Uterus (tissue), 2 donors: ENCODE results near the gene FAM174C.

Source experiments
- POLR2A ChIP-seq, 2 donors: fragments of 450-650 bp; IDR thresholded peaks; one replicate each; pipeline ENCODE4 v1.6.1; 2016; ENCODE audit warnings: antibody characterized with exemption in 2 of 2, mild to moderate bottlenecking in 1 of 2, moderate library complexity in 1 of 2
- TF ChIP-seq, protein P1 (sequence below), 4 experiments: fragments of 200-600 bp in 2 of 4; fragments of 450-650 bp in 2 of 4; sonication (generic) in 2 of 4; IDR thresholded peaks; one replicate each; pipeline ENCODE4 v1.5.1; 2016 to 2019; ENCODE audit warnings: antibody characterized with exemption in 4 of 4, mild to moderate bottlenecking in 2 of 4, moderate library complexity in 1 of 4

DNA sequence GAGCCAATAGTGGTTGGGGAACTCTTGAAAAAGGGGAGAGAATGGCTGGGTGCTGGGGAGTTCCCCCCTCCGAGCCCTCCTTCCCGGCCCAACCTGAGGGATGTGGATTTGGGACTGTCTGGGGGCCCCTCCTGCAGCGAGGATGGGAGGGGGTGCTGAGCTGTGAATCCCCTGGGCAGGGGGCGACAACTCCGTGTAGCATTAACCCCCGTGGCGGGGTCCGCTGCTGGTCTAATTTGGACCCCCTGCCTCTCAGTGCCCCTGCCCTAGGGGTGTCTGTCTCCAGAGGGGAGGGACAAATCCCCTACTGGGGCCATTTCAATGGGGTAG is 17.2 kb upstream of the FAM174C start:
- TF ChIP-seq, protein P1, sequence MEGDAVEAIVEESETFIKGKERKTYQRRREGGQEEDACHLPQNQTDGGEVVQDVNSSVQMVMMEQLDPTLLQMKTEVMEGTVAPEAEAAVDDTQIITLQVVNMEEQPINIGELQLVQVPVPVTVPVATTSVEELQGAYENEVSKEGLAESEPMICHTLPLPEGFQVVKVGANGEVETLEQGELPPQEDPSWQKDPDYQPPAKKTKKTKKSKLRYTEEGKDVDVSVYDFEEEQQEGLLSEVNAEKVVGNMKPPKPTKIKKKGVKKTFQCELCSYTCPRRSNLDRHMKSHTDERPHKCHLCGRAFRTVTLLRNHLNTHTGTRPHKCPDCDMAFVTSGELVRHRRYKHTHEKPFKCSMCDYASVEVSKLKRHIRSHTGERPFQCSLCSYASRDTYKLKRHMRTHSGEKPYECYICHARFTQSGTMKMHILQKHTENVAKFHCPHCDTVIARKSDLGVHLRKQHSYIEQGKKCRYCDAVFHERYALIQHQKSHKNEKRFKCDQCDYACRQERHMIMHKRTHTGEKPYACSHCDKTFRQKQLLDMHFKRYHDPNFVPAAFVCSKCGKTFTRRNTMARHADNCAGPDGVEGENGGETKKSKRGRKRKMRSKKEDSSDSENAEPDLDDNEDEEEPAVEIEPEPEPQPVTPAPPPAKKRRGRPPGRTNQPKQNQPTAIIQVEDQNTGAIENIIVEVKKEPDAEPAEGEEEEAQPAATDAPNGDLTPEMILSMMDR (IDR thresholded peaks at IDR 0.05), result no peak
- no peak for TF ChIP-seq POLR2A (IDR thresholded peaks at IDR 0.05)
